K562 (cell line): ENCODE results near the gene PRICKLE4. TPM values are rescaled to one million over a fixed set of nuclear protein-coding genes. Genes with fewer than 3 reads are reported as not detected.
A peak's percentile ranks its signal among the peaks of the same experiment; 100 is the strongest.

Experiments
- ATAC-seq: fragments of 200-7000 bp; cut with Tn5 transposase; 3 replicates; pipeline ENCODE4 v1.9.1; 2020; ENCODE audit warnings: moderate library complexity
- BruUV-seq: library from RNA; stranded (reverse); fragments of 400-500 nt; replicated peaks from 2 replicates; lab custom pipeline; 2021; lab: Mats Ljungman, UMichigan
- CTCF ChIA-PET: fragments of 300-600 bp; formaldehyde crosslinking; extraction: SDS; loops from one replicate; lab custom pipeline; 2021; ENCODE audit warnings: low intra/inter-chr PET ratio; lab: Yijun Ruan, JAX
- POLR2A ChIA-PET: fragments of 300-600, 350-650 bp; sonication (Branson Sonifier 250); formaldehyde crosslinking; extraction: SDS; loops from one replicate; lab custom pipeline; 2021; ENCODE audit warnings: antibody characterized with exemption, inconsistent platforms; lab: Yijun Ruan, JAX
- DNase-seq, 4 experiments: peaks; one replicate each; pipeline versions ENCODE4 v3.0.0 to v3.0.0-alpha.2; 2011 to 2018; ENCODE audit warnings: low spot score in 3 of 4, mixed read lengths in 3 of 4; ENCODE audit errors: extremely low read depth in 1 of 4
- FAIRE-seq: peaks from 2 replicates; lab custom pipeline; 2011; peaks lifted over from hg19 to GRCh38; lab: Jason Lieb, UNC
- H2AFZ ChIP-seq: 2 replicates; pipeline ENCODE4 v1.6.0; 2011; ENCODE audit warnings: low read depth, low read length, control low read depth, inconsistent platforms
- H3K27ac ChIP-seq: fragments of 200-600 bp; 3 replicates; pipeline ENCODE4 v1.8.0; 2011; ENCODE audit warnings: low read depth, mild to moderate bottlenecking, control low read depth, inconsistent platforms, low read length, moderate library complexity, mixed read lengths; ENCODE audit errors: extremely low read depth
- H3K27me3 ChIP-seq, 2 experiments: fragments of 300-600 bp in 1 of 2; 2 replicates in 1 of 2; 3 replicates in 1 of 2; pipeline versions ENCODE4 v1.6.0 to v1.8.0; 2011; ENCODE audit warnings: inconsistent platforms in 2 of 2, low read length in 2 of 2, mild to moderate bottlenecking in 1 of 2, mixed read lengths in 1 of 2, moderate library complexity in 1 of 2; ENCODE audit not compliant: control insufficient read depth in 2 of 2, insufficient read depth in 2 of 2
- H3K36me3 ChIP-seq: fragments of 300-600 bp; 3 replicates; pipeline ENCODE4 v1.8.0; 2011; ENCODE audit warnings: mild to moderate bottlenecking, low read length, inconsistent platforms; ENCODE audit not compliant: control insufficient read depth, insufficient read depth
- H3K4me1 ChIP-seq, 2 experiments: fragments of 200-600 bp in 1 of 2; replicated peaks in 1 of 2; 2 replicates in 1 of 2; 3 replicates in 1 of 2; pipeline versions ENCODE4 v1.5.1 to v1.8.0; 2011; ENCODE audit warnings: inconsistent platforms in 2 of 2, low read length in 2 of 2, mild to moderate bottlenecking in 1 of 2, mixed read lengths in 1 of 2, moderate library complexity in 1 of 2; ENCODE audit not compliant: control insufficient read depth in 2 of 2, insufficient read depth in 2 of 2
- H3K4me2 ChIP-seq: 2 replicates; pipeline ENCODE4 v1.6.1; 2011; ENCODE audit warnings: low read length, control low read depth, inconsistent platforms, mixed read lengths; ENCODE audit not compliant: insufficient read depth
- H3K4me3 ChIP-seq: fragments of 200-600 bp; sonication (generic), shearing (Covaris generic); 2 replicates; pipeline ENCODE4 v1.5.1; 2016; ENCODE audit warnings: control low read depth, inconsistent platforms
- H3K79me2 ChIP-seq: fragments of 200-600 bp; 3 replicates; pipeline ENCODE4 v1.8.0; 2011; ENCODE audit warnings: low read length, inconsistent platforms; ENCODE audit not compliant: control insufficient read depth, insufficient read depth
- H3K9ac ChIP-seq, 2 experiments: 2 replicates each; pipeline versions ENCODE4 v1.6.0 to v1.6.1; 2011; ENCODE audit warnings: low read depth in 2 of 2, low read length in 2 of 2, control low read depth in 1 of 2, inconsistent platforms in 1 of 2, mild to moderate bottlenecking in 1 of 2, mixed read lengths in 1 of 2; ENCODE audit not compliant: insufficient read depth in 1 of 2
- H3K9me1 ChIP-seq: one replicate; pipeline ENCODE4 v1.6.0; 2011; ENCODE audit warnings: inconsistent platforms, mild to moderate bottlenecking, low read length, moderate library complexity; ENCODE audit not compliant: control insufficient read depth, insufficient read depth
- H3K9me3 ChIP-seq: replicated peaks from 2 replicates; pipeline ENCODE4 v1.5.1; 2011; ENCODE audit warnings: low read depth, low read length, inconsistent platforms; ENCODE audit not compliant: control insufficient read depth, insufficient read depth
- H4K20me1 ChIP-seq: replicated peaks from 2 replicates; pipeline ENCODE4 v1.6.1; 2011; ENCODE audit warnings: low read length, inconsistent platforms, mixed read lengths; ENCODE audit not compliant: control insufficient read depth, insufficient read depth
- DACH1 ChIP-seq: fragments of 450-650 bp; IDR thresholded peaks from 2 replicates; pipeline ENCODE4 v1.6.1; 2018; ENCODE audit not compliant: partially characterized antibody
- ESRRA ChIP-seq: fragments of 450-650 bp; IDR thresholded peaks from 2 replicates; pipeline ENCODE4 v1.6.1; 2014; ENCODE audit warnings: low read depth, mild to moderate bottlenecking, moderate library complexity, borderline replicate concordance
- FOXP1 ChIP-seq: sonication (generic); formaldehyde crosslinking; IDR thresholded peaks from 2 replicates; pipeline ENCODE4 v1.8.0; 2022; ENCODE audit warnings: mild to moderate bottlenecking, missing genetic modification reagents
- POLR2H ChIP-seq: IDR thresholded peaks from 2 replicates; pipeline ENCODE4 v1.6.1; 2016; ENCODE audit warnings: missing genetic modification characterization, low read depth, mild to moderate bottlenecking, control low read depth, missing compliant biosample characterization, moderate library complexity
- PRPF4 ChIP-seq: fragments of 200-400 bp; formaldehyde crosslinking; IDR thresholded peaks from one replicate; pipeline ENCODE4 v1.6.1; 2017; ENCODE audit warnings: low read length, low read depth, mild to moderate bottlenecking; ENCODE audit not compliant: insufficient read depth, poor library complexity, severe bottlenecking
- PURB ChIP-seq: sonication (generic); formaldehyde crosslinking; IDR thresholded peaks from 2 replicates; pipeline ENCODE4 v1.9.0; 2021; ENCODE audit warnings: low read depth, mild to moderate bottlenecking, missing genetic modification reagents
- WGBS: fragments of 100-300 bp; shearing (Covaris generic); methylation state at CpG from one replicate; pipeline ENCODE4 v1.1.6; 2016; ENCODE audit warnings: low coverage, mixed read lengths; ENCODE audit not compliant: insufficient coverage; ENCODE audit errors: missing lambda C conversion rate; 5-methylcytosine and 5-hydroxymethylcytosine counted together
- in situ Hi-C: fragments of 300-500 bp; cut with MboI; formaldehyde crosslinking; loops from 4 replicates; pipeline ENCODE4 v1.15.0; 2018; ENCODE audit warnings: inconsistent platforms, mixed read lengths
- intact Hi-C: fragments of 100-400 bp; cut with micrococcal nuclease; formaldehyde crosslinking; loops from 2 replicates; pipeline ENCODE4 v1.14.2; 2022
- polyA plus RNA-seq, 8 experiments: library from polyadenylated mRNA; depleted of rRNA in 4 of 8; stranded (reverse) in 5 of 8; unstranded in 3 of 8; fragments of >200 nt; fragmentation: Nextera tagmentation in 2 of 8; fragmentation: Illumina TruSeq in 1 of 8; extraction: Ambion mirVana in 2 of 8; extraction: Trizol in 1 of 8; gene quantifications; 2 replicates each; pipeline versions ENCODE4 v1.2.1 to v1.2.3, GENCODE V29; 2011 to 2014; ENCODE audit warnings: inconsistent platforms in 1 of 8, missing spikeins in 1 of 8
- total RNA-seq, 7 experiments: library from RNA; depleted of rRNA in 6 of 7; stranded (reverse); fragments of >200 nt in 6 of 7; fragmentation: Illumina TruSeq in 2 of 7; extraction: Trizol in 2 of 7; gene quantifications; 2 replicates each; pipeline versions ENCODE4 v1.2.1 to v1.2.3, GENCODE V29; 2011 to 2021; ENCODE audit warnings: low replicate concordance in 1 of 7
- TF ChIP-seq, protein P1 (sequence below): sonication (generic); formaldehyde crosslinking; IDR thresholded peaks from 2 replicates; pipeline ENCODE4 v1.8.1; 2022; ENCODE audit warnings: missing genetic modification reagents

The PRICKLE4 gene
- total and polyA plus RNA-seq, 9 of the 15 experiments (the other 6 are each of a cell fraction or from before 2014, with no cell fraction given) = 0.20 to 0.32 (median 0.27) TPM; not detected in 6

DNA sequence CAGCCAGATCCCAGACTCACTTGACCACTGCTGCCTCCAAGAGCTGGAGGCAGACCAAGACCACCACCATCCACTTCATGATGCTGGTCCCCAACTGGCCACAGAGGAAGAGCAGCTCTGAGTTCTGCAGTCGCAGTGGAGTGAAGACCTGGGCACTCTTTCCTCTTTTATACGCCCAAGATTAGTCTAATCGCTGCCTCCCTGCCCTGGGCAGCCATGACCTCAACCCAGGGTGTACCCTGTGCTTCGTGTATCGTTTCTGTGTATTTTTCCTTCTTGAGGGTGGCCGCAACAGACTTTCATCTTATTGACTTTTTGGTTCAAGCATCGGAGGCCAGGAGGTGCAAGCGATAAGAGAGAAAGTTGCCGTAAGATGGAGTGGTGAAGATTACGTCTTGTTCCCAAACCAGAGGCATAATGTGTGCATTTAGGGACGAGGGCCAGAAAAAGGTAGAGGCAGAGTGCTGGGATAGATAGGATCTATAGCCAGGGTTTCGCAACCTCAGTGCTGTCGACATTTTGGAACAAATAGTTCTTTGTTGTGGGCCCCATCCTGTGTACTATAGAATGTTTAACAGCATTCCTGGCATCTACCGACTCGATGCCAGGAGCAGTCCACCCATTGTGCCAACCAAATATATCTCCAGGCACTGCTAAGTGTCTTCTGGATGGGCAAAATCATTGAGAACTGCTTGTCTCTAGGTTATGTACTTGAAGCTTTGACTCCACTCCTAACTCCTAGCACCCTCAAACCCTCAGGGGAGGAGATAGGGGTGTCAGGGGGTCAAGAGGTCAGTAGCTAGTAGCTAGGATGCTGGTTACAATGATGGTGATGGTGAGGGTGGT is 33.1 kb upstream of the PRICKLE4 start, which contains the start of gene PGC (continued):
- no peak for TF ChIP-seq POLR2H (tag)
- no peak for TF ChIP-seq PURB (CRISPR knock-in tag)
- TF ChIP-seq, protein P1, sequence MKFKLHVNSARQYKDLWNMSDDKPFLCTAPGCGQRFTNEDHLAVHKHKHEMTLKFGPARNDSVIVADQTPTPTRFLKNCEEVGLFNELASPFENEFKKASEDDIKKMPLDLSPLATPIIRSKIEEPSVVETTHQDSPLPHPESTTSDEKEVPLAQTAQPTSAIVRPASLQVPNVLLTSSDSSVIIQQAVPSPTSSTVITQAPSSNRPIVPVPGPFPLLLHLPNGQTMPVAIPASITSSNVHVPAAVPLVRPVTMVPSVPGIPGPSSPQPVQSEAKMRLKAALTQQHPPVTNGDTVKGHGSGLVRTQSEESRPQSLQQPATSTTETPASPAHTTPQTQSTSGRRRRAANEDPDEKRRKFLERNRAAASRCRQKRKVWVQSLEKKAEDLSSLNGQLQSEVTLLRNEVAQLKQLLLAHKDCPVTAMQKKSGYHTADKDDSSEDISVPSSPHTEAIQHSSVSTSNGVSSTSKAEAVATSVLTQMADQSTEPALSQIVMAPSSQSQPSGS (CRISPR knock-in tag) = no peak
- no peak for TF ChIP-seq PRPF4

DNA sequence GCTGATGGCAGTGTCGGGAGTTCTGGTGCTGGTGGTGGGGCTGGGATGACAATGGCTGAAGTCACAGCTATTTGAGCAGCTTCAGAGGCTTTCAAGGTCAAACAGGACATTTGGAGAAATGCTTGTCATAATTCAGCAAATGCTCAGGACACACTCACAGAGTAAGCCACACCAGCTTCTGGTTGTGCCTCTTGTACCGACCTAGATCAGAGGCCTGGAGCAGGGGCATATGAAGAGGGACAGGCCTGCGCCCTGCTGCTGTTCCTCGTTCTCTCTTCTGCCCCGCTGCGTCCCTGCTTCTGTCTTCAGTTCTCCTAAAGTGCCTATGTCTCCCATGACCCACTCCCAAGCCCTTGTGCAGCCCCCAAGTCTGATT is 32.5 kb upstream of the PRICKLE4 start:
- no TSS peak for BruUV-seq
- ChIA-PET CTCF (no interaction called here), POLR2A (interaction anchor here (0.8 to 2.2 kb wide), 5 partner anchors 9 to 24 kb away, joined by 3 to 6 read pairs (median 4); no protein-coding TSS in a partner anchor)
- H3K4me3 ChIP-seq = no peak overlapping the region
- peaks cover 5 to 10% of the 10 kb centered on the region in 2 experiments; a peak in 4 of 5 replicates for H3K27me3 ChIP-seq
- no peak overlapping the region for H3K27ac ChIP-seq
- H3K9me1 ChIP-seq = no peaks in the 10 kb centered on the region
- no peak overlapping the region for H3K9ac ChIP-seq
- intact Hi-C loops = no loop called here
- H3K4me1 ChIP-seq = peaks cover 12 to 14% of the 10 kb centered on the region in 2 experiments
- WGBS = 57% methylated on average over 6 of the region's 6 CpGs
- 0 out of 2 replicates have a peak, but pooled peaks have one; percentile 3 for TF ChIP-seq FOXP1 (CRISPR knock-in tag)
- TF ChIP-seq ESRRA = peak; percentile 82
- no peak for TF ChIP-seq DACH1
- no peaks in the 10 kb centered on the region for H3K79me2 ChIP-seq
- FAIRE-seq (no peak), DNase-seq (no peak), ATAC-seq (no peak)
- H3K9me3 ChIP-seq = no peaks in the 10 kb centered on the region
- H3K4me2 ChIP-seq = peak overlapping the region; percentile 30; the same call in 1 of the 2 replicates
- H2AFZ ChIP-seq = no peak overlapping the region
- in situ Hi-C loops = no loop called here
- H3K36me3 ChIP-seq = no peaks in the 10 kb centered on the region
- H4K20me1 ChIP-seq = no peaks in the 10 kb centered on the region; the same call in 1 of the 2 replicates
